ENCODE results near the gene NRN1L.
A peak's percentile ranks its signal among the peaks of the same experiment; 100 is the strongest.
"Not testable (repeated sequence)": the region's sequence is repeated elsewhere in the genome, so short reads cannot be mapped to it uniquely, and the experiment has no call there.

Gene NRN1L

DNA sequence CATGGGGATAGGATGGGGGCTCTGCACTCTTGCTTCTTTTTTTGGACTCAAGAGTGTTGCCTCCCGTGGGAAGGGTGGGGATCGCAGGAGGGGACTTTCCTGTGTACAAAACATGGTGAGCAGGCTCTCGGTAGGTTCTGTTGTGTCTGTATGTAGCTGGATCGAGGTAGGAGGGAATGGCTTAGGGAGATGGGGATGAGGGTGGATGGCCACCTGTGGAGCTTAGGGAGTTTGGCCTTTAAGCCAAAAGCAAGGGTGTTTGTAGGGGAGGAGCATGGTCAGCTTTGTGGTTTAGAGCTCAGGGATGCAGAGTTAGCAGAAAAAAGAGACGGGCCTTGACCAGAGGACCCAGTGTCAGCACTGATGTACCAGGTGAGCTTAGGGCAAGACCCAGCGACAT is 22.8 kb upstream of the NRN1L start:
- no peak for DNase-seq

DNA sequence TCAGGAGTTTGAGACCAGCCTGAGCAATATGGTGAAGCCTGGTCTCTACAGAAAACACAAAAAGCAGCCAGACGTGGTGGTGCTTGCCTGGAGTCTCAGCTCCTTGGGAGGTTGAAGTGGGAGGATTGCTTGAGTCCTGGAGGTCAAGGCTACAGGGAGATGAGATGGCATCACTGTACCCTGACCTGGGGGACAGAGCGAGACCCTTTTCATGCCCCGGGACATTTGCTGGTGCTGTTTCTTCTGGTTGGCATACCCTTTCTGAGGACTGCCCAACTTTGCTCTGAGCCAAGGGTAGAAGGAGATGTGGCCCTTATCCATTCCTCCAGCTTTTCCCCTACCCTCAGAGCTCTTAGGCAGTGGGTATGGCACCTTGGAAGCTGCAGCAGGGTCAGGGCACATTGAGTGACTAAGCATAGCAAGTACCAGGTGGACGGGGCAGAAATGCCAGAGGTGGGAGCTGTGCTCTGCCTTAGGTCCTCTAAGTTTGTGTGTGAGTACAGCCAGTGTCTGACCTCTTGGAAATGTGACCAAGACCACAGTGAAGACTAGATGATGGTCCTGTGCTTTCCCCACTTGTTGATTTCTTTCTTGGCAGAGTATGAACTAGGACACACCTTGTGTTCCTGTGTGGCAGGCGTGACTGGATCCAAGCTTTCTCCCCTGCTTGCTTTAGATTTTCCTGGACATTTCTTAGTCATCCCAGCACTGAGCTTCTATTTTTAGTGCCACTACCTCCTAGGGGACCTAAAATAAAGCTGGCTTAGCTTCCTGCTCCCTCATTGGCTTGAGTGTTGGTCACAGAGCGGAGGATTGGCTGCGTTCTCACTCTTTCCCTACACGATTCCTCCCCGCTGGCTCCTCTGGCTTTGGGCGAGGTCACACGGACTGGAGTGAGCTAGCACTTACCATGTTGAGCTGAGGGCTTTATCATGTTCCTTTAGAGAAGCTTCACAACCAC is 21.8 kb upstream of the NRN1L start:
- no peak for DNase-seq

DNA sequence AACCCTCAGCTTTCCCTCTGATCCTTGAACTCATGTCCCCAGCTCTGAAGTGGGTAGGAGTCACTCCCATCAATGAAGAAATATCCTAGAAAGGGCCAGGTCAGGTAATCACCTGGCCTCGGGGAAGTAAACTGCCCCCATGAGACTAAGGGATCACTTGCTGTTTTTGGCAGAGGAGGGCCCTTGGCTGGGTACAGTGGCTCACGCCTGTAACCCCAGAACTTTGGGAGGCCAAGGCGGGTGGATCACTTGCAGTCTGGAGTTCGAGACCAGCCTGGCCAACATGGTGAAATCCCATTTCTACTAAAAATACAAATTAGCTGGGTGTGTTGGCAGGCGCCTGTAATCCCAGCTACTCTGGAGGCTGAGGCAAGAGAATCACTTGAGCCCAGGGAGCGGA is 20.6 kb upstream of the NRN1L start:
- DNase-seq = not testable (repeated sequence)

DNA sequence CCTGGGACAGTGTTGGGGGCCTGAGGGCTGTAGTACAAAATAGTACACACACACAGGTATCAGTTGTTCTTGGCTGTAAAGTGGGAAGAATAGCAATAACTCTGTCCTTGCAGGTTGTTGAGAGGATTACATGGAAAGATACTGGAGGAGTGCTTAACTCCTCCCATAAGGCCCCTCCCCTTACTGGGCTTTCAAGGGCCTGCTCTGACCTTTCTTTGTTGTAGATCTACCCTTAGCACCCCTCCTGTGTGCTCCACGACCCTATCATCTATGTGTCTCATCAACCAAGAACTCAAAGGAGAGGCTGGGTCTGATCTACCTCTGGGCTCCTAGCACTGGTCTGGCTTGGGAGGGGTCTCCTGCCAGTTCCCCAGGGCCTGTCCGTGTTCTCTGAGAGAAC is 20.1 kb upstream of the NRN1L start:
- no peak for DNase-seq

DNA sequence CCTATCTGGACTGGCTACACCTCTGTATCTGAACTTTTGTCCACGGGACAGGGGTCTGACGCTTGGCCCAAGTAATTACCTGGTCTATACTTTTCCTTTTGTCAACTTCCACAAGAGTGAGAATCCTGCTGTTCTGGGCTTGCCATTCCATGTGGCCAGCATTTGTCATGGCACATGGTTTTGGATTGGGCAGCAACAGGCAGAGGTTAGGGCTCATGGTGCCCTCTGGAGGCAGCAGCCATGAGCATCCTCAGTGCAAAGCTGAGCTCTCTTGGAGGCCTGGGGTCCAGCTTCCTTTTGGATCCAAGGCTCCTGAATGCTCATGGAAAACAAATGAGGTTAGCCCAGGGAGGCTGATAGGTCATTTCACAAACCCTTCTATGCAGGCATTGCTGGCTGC is 19.4 kb upstream of the NRN1L start:
- DNase-seq = no peak

DNA sequence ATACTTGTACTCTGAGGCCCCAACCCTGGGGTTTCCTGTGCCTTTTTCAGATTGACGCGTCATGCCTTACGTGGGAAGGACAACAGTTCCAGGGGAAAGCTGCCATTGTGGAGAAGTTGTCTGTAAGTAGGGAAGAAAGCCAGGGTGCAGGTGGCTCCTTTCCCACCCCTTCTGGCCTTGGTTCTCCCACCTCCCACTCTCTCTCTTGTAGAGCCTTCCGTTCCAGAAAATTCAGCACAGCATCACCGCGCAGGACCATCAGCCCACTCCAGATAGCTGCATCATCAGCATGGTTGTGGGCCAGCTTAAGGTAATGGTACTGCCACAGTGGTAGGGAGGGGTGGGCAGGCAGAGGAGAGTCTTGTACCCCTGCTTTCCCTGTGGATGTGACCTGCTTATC is 16.4 kb upstream of the NRN1L start:
- DNase-seq = no peak

DNA sequence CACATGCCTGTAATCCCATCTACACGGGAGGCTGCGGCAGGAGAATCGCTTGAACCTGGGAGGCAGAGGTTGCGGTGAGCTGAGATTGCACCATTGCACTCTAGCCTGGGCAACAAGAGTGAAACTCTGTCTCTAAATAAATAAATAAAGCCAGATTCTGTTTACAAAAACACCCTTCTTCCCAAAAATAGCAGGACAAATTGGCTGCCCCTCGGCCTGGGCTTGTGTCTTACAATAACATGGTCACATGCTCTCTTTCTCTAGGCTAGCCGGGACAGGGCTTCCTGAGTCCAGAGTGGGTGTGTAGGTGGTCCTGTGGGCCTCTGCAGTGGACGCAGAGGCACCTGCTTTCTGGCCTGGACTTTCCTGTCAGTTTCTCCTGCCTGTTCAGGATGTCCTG is 15.0 kb upstream of the NRN1L start:
- DNase-seq = no peak

DNA sequence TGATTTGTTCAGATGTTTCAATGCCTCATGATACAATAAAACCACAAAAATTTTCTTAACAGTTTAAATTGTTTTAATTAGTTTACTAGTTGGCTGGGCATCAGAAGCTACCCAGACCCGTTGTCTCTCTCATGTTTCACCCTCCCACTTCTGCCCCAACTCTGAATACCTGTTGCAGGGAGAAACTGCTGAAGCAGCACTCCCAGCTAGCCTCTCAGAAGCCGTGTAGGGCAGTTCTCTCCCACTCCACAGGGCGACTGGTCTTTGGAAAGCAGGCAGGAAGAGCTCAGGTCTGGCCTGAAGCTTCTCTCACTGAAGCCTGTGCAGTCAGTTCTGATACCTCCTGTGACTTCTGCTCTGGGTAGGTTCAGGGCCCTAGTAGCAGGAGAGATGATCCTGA is 13.4 kb upstream of the NRN1L start:
- DNase-seq = no peak

DNA sequence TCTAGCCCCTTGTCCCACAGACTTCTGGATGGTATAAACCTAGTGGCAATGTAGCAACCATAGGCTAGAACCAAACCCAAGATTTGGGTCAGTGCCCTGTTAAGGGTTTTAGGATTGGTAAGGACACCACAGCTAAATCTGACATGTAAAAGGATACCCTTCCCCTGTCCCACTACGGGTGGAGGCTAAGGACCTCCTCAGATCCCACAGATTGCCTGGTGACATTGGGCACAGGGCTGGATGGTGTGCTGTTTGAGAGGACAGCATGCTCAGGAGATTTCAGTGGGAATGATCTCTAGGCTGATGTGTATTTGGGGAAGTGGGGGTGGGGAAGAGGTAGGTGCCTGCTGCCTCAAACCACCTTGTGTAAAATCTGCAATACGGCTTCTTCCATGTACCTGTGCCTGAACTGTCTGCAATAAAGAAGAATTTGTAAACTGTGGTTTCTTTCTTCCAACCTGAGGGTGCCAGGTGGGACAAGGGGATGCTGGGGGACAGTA is 12.5 kb upstream of the NRN1L start:
- DNase-seq = no peak

DNA sequence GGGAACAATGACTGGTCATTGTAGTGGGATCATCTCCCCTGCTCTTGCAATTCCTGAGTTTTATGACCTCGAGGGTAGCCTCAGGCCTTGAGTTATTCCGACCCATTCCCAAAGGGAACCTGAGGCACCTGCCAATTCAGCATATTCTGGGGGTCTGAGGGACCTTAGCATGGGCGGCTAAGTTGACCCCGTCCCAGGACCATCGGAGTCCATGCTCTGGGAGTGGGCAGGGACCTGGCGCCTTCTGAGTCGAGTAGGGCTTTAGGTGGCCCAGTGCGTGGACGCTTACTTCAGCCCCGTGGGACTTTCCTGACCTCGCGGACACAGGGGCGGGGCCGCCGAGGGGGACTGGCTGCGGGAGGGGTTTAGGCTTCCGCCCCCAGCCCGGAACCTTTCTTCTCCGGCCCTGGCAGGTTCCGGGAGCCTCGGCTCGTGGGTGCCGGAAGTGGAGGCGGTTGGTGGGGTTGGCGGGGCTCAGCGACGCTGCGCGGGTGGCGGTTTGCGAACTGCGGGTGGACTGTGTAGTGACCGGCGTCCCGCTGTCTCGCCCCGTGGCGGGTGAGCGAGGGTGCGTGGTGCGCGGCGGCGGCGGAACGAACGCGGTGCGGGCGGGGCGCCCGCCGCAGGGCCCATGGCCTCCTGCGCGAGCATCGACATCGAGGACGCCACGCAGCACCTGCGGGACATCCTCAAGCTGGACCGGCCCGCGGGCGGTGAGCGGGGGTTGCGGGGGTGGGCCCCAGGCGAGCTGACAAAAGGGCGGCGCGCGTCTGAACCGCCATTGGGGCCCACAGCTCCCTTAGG is 11.9 kb upstream of the NRN1L start, which contains the start of gene EDC4:
Gene EDC4 (plus strand): TSS at position 422 of the 804 bp plus-strand sequence. CDS start 210 bp downstream, at position 632.
- peak; percentile 83 for DNase-seq

DNA sequence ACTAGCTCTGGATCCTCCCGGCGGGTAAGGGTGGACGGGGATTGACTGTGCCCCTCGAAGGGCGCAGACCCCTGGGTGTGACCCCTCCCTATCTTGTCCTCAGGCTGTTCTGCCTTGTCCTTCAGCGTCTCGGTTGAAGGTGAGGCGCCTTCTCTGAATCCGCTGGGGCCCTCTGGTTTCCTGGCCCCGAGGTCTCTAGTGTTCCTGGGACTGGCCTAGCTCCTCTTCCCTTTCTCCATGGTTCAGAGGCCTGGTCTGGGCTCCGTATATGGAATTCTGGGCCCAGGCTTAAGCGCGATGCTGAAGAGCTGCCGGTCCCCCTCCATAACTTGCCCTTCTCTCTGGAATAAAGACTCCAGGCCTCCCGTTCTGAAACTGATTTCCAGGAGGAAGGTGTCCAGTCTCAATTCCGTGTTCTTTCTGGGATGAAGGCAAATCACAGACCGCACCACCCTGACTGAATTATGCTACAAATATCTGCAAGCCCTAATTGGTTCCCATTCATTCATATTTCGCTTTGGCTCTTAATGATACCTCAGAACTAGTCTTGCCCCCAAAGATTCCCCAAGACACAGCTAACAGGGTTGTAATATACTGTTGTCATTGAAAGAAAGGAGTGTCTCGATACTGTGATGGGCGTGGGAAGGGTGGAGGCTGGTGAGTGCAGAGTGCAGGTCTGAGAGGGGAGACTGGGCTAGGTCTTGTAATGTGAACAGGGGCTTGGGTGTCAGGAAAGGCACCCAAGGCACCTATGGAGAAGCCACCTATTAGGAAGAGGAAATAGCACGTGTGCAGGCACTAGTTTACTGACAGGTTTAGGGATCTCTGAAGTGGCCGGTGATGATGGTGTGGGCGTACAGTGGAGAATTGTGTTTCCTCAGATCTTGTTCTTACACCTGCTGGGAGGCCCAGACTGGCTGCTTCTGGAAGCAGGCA is 11.0 kb upstream of the NRN1L start:
- no peak for DNase-seq

DNA sequence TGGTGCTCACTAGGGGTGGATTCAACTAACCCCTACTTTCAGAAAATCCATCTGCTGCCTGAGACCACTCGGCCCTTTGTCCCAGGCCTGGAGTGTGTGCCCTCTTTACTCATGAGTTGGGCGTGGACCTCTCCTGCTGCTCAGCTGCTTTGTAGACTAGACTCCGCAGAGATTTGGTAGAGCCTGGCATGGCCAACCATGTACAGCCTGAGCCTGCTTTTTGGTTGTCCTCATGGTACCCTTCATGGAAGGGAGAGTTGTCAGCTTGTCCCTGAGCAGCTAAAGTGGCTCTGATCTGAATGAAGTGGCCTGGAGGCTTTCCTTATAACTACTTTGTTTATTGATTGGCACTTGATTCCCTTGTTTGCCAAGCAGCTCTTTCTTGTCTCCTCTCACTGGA is 10.3 kb upstream of the NRN1L start:
- DNase-seq = no peak

DNA sequence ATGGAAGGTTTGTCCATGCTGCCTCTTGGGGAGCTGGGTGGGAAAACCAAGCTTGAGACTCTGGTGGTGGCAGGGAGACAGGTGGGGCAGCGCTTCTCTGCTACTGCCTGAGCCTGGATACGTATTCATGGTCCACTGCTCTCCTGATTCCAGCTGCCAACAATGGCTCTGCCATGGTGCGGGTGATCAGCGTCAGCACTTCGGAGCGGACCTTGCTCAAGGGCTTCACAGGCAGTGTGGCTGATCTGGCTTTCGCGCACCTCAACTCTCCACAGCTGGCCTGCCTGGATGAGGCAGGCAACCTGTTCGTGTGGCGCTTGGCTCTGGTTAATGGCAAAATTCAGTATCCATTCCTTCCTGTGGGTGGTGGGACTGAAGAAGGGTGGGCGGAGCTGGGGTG is 7.6 kb upstream of the NRN1L start:
- no peak for DNase-seq

DNA sequence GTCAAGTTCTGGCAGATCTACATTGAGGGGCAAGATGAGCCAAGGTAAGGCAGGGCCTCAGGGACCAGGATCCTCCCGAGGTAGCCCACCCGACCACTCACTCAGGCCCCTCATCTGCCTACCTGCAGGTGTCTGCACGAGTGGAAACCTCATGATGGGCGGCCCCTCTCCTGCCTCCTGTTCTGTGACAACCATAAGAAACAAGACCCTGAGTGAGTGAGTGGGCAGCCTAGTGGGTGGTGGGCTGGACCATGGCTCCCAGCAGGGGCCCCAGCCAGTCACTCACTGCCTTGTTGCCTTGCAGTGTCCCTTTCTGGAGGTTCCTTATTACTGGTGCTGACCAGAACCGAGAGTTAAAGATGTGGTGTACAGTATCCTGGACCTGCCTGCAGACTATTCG is 6.5 kb upstream of the NRN1L start:
- DNase-seq = no peak

DNA sequence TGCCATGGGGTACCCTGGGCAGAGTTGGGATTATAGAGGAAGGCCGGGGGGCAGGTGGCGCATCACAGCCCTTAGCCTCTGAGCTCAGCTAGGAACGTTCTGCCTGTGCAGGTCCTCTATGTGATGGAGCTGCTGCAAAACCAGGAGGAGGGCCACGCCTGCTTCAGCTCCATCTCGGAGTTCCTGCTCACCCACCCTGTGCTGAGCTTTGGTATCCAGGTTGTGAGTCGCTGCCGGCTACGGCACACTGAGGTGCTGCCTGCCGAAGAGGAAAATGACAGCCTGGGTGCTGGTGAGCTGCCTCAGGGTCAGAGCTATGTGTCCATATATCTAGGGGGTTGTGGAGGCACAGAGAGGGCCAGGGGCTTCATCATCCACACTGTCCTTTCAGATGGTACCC is 5.8 kb upstream of the NRN1L start:
- no peak for DNase-seq

DNA sequence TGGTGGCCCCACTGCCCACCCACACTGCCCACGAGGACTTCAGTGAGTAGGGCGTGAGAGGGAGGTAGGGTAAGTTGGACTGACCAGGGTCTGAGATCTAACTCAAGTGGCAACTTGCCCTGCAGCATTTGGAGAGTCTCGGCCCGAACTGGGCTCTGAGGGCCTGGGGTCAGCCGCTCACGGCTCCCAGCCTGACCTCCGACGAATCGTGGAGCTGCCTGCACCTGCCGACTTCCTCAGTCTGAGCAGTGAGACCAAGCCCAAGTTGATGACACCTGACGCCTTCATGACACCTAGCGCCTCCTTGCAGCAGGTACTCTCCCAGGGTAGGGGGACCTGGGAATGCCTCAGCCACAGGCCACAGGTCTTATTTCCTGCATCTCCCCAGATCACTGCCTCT is 5.2 kb upstream of the NRN1L start:
- DNase-seq = no peak

DNA sequence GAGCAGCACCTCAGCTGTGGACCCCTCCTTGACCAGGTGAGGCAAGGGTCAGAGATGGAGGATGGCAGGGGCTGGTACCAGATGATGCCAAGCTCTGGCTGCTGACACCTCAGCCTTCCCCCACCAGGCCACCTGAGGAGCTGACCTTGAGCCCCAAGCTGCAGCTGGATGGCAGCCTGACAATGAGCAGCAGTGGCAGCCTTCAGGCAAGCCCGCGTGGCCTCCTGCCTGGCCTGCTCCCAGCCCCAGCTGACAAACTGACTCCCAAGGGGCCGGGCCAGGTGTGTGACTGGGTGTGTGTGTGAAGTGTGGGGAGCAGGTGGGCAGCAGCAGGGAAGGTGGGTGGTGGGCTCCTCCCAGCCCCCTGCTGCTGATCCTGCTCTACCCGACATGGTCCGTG is 4.7 kb upstream of the NRN1L start:
- no peak for DNase-seq

DNA sequence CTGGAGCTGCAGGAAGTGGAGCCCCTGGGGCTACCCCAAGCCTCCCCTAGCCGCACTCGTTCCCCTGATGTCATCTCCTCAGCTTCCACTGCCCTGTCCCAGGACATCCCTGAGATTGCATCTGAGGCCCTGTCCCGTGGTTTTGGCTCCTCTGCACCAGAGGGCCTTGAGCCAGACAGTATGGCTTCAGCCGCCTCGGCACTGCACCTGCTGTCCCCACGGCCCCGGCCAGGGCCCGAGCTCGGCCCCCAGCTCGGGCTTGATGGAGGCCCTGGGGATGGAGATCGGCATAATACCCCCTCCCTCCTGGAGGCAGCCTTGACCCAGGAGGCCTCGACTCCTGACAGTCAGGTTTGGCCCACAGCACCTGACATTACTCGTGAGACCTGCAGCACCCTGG is 4.1 kb upstream of the NRN1L start:
- DNase-seq = no peak

DNA sequence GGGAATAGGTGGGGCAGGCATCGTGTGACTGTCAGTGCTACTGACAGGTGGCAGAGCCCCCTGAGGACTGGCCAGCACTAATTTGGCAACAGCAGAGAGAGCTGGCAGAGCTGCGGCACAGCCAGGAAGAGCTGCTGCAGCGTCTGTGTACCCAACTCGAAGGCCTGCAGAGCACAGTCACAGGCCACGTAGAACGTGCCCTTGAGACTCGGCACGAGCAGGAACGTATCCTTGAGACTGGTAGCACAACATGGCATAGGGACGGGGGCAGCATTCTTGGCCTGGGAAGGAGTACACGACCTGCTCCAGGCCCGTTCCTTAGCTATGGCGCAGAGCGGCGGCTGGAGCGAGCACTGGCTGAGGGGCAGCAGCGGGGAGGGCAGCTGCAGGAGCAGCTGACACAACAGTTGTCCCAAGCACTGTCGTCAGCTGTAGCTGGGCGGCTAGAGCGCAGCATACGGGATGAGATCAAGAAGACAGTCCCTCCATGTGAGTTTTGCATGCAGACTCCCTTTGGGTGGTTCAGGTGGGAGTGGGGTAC is 3.0 kb upstream of the NRN1L start:
- no peak for DNase-seq

DNA sequence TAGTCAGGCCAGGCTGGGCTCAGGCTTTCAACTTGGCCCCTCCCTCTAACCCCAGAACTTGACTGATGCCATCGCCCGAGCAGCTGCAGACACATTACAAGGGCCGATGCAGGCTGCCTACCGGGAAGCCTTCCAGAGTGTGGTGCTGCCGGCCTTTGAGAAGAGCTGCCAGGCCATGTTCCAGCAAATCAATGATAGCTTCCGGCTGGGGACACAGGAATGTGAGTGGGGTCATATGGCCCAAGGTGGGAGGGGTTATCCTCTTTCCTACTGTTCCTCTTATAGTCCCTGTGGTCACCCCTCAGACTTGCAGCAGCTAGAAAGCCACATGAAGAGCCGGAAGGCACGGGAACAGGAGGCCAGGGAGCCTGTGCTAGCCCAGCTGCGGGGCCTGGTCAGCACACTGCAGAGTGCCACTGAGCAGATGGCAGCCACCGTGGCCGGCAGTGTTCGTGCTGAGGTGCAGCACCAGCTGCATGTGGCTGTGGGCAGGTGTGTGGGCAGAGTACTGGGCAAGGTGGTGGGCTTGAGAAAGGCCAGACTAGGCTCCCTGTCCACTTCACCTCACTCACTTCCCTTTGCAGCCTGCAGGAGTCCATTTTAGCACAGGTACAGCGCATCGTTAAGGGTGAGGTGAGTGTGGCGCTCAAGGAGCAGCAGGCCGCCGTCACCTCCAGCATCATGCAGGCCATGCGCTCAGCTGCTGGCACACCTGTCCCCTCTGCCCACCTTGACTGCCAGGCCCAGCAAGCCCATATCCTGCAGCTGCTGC is 2.1 kb upstream of the NRN1L start:
- DNase-seq = no peak

DNA sequence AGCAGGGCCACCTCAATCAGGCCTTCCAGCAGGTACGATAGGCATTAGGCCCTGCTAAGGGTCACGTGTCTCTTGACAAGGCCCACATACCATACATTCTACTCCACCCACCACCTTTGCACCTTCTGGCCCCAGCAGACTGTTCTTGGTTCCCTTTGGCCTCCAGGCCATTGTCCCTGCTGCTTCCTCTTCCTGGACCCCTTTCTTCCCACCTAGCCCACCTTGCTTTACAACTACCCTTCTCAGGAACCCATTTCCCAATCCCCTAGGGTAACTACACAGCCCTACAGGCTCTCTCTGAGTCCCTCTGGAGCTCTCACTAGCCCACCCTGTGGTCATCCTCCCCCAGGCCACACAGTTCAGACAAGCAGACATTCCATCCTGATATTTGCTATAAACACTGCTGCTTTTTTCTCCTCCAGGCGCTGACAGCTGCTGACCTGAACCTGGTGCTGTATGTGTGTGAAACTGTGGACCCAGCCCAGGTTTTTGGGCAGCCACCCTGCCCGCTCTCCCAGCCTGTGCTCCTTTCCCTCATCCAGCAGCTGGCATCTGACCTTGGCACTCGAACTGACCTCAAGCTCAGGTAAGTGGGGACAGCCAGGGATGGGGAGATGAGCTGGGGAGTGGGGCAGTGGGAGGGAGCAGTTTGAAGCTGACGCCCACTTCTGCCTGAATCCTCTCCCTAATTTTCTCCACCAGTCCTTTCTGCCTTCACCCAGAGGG is 1.4 kb upstream of the NRN1L start:
- no peak for DNase-seq
